GM19099 (cell line): ENCODE results near the gene NPBWR2.

Experiments
- POLR2A ChIP-seq: IDR thresholded peaks from 3 replicates; pipeline ENCODE4 v1.6.1; 2011; ENCODE audit warnings: low read depth; ENCODE audit not compliant: insufficient read length; ENCODE audit errors: extremely low read depth

Gene NPBWR2

GRCh38 chr20:64065974-64066343 is 41.4 kb downstream of the NPBWR2 start:
- TF ChIP-seq POLR2A, result peak; percentile 46

- TF ChIP-seq POLR2A, result no peak
Observed at GRCh38 chr20:64065062-64065973, 42.0 kb downstream of the NPBWR2 start.

GRCh38 chr20:64064145-64064698 is 43.1 kb downstream of the NPBWR2 start:
- no peak for TF ChIP-seq POLR2A

GRCh38 chr20:64063389-64064144 is 43.8 kb downstream of the NPBWR2 start:
- no peak for TF ChIP-seq POLR2A

GRCh38 chr20:64062596-64063388 is 44.6 kb downstream of the NPBWR2 start, which contains the start of gene TCEA2:
Gene TCEA2 (plus strand): TSS chr20:64063198. CDS start chr20:64063313, 115 bp downstream.
- peak; percentile 68 for TF ChIP-seq POLR2A

- TF ChIP-seq POLR2A, result no peak
Observed at GRCh38 chr20:64062276-64062595, 45.1 kb downstream of the NPBWR2 start.

- no peak for TF ChIP-seq POLR2A
Observed at GRCh38 chr20:64058536-64058935, 48.8 kb downstream of the NPBWR2 start.

GRCh38 chr20:64057628-64058498 is 49.5 kb downstream of the NPBWR2 start:
- TF ChIP-seq POLR2A, result no peak

GRCh38 chr20:64056889-64057627 is 50.3 kb downstream of the NPBWR2 start:
- TF ChIP-seq POLR2A, result peak; percentile 40

- no peak for TF ChIP-seq POLR2A
Observed at GRCh38 chr20:64056639-64056888, 50.8 kb downstream of the NPBWR2 start.

- no peak for TF ChIP-seq POLR2A
Observed at GRCh38 chr20:64055893-64056638, 51.3 kb downstream of the NPBWR2 start.

GRCh38 chr20:64055396-64055892 is 51.9 kb downstream of the NPBWR2 start:
- TF ChIP-seq POLR2A, result no peak
